Heart left ventricle (tissue), 13 donors: Measurements from ENCODE around the gene SPECC1.

Source experiments
- POLR2A ChIP-seq, 2 donors: fragments of 450-650 bp; IDR thresholded peaks; one replicate each; pipeline ENCODE4 v1.6.1; 2017; ENCODE audit warnings: antibody characterized with exemption in 2 of 2, mild to moderate bottlenecking in 2 of 2, moderate library complexity in 2 of 2
- TF ChIP-seq, protein P1 (sequence below), 12 donors: fragments of 200-600 bp; sonication (generic) in 4 of 12; IDR thresholded peaks; one replicate each; pipeline versions ENCODE4 v1.5.0 to v1.8.0; 2018 to 2022; ENCODE audit warnings: antibody characterized with exemption in 12 of 12, mild to moderate bottlenecking in 5 of 12
- donor health status: ischemic (EF 13 %, LVEDD 7.1; RV severe dilation, severe dysfunction).
- donor health status: DM: no; HTN: yes; CAD: no.
- donor health status: DM: no; HTN: no; CAD: no.
- donor health status: ischemic (EF 25% LVEDD 6.9; RV normal size, moderate dysfunction).
- donor health status: ischemic (EF 25% LVEDD 5.7; RV mildly dilated, moderate dysfunction).
- donor health status: ischemic (EF 35%, LVEDD 5.7; RV mildly dilated, moderate dysfunction).
- donor health status: nonischemic (EF 11% LVEDD 7.7; RV severe dilation, severe dysfunction).
- donor health status: DM: yes; HTN: yes; CAD: no.
- donor health status: PGD.
- donor health status: ischemic (EF 29% LVEDD 5.4; RV normal size, mild dysfunction).
- donor health status: nonischemic (EF 23%, LVEDD 6.1; RV moderate dilation, normal function).

DNA sequence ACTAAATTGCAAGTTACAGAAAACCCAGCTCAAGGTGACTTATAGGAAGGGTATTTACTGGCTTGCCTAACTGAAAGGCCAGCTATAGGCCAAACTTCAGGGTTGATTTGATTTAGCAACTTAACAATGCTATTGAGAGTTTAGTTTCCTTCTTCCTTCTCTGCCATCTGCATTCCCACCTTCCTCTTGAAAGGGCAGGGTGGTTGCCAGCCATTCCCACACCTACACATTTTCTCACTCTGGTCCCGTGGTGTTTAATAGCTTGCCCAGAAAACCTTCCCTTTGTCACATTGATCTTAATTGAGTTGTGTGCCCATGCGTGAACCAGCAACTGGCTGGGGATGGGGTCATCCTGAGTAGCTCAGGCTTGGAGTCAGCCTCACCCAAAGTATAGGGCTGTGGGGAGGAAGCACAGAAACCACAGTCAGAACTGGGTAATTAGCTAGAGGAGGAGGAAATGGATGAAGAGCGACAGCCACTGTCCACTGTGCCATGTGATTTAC lies 194.7 kb downstream of the SPECC1 start:
- TF ChIP-seq, protein P1, sequence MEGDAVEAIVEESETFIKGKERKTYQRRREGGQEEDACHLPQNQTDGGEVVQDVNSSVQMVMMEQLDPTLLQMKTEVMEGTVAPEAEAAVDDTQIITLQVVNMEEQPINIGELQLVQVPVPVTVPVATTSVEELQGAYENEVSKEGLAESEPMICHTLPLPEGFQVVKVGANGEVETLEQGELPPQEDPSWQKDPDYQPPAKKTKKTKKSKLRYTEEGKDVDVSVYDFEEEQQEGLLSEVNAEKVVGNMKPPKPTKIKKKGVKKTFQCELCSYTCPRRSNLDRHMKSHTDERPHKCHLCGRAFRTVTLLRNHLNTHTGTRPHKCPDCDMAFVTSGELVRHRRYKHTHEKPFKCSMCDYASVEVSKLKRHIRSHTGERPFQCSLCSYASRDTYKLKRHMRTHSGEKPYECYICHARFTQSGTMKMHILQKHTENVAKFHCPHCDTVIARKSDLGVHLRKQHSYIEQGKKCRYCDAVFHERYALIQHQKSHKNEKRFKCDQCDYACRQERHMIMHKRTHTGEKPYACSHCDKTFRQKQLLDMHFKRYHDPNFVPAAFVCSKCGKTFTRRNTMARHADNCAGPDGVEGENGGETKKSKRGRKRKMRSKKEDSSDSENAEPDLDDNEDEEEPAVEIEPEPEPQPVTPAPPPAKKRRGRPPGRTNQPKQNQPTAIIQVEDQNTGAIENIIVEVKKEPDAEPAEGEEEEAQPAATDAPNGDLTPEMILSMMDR (IDR thresholded peaks at IDR 0.05), result no peak
- no peak for TF ChIP-seq POLR2A (IDR thresholded peaks at IDR 0.05)
